HEK293 (cell line): ENCODE results near the gene KCNJ15.

Source experiments
- CTCF ChIA-PET: fragments of 350-600 bp; formaldehyde crosslinking; extraction: SDS; loops from one replicate; lab custom pipeline; 2021; ENCODE audit warnings: antibody characterized with exemption; lab: Yijun Ruan, JAX
- POLR2A ChIA-PET: fragments of 300-600 bp; formaldehyde crosslinking; extraction: SDS; loops from one replicate; lab custom pipeline; 2020; ENCODE audit warnings: antibody characterized with exemption, inconsistent platforms; lab: Yijun Ruan, JAX
- H3K27ac ChIP-seq: fragments of 200-500 bp; sonication (Bioruptor generic); 2 replicates; pipeline ENCODE4 v1.5.1; 2014; ENCODE audit warnings: low read depth, low read length, control low read depth, inconsistent platforms; ENCODE audit errors: extremely low read depth
- H3K36me3 ChIP-seq, 2 experiments: fragments of 200-500 bp in 1 of 2; sonication (Bioruptor generic) in 1 of 2; 1 replicate in 1 of 2; 2 replicates in 1 of 2; pipeline ENCODE4 v1.5.1; 2014 to 2017; ENCODE audit warnings: inconsistent platforms in 2 of 2, low read length in 2 of 2; ENCODE audit not compliant: control insufficient read depth in 2 of 2, insufficient read depth in 1 of 2
- H3K4me1 ChIP-seq: fragments of 200-500 bp; sonication (Bioruptor generic); 2 replicates; pipeline ENCODE4 v1.5.1; 2014; ENCODE audit warnings: mild to moderate bottlenecking, low read length, inconsistent platforms; ENCODE audit not compliant: control insufficient read depth, insufficient read depth
- H3K4me3 ChIP-seq: 2 replicates; pipeline ENCODE4 v1.5.1; 2011; ENCODE audit warnings: low read depth, mild to moderate bottlenecking, control low read depth, low read length, moderate library complexity
- H3K9me3 ChIP-seq: fragments of 200-500 bp; sonication (Bioruptor generic); 2 replicates; pipeline ENCODE4 v1.5.1; 2014; ENCODE audit warnings: low read depth, low read length, inconsistent platforms; ENCODE audit not compliant: control insufficient read depth, insufficient read depth
- SCRT1 ChIP-seq: fragments of 450-650 bp; formaldehyde crosslinking; IDR thresholded peaks from 2 replicates; pipeline ENCODE4 v1.5.1; 2016; ENCODE audit warnings: missing biosample characterization, missing genetic modification characterization, borderline replicate concordance
- SP3 ChIP-seq: fragments of 450-650 bp; formaldehyde crosslinking; IDR thresholded peaks from 2 replicates; pipeline ENCODE4 v1.5.1; 2016; ENCODE audit warnings: missing biosample characterization, missing genetic modification characterization
- ZBTB20 ChIP-seq: fragments of 450-650 bp; formaldehyde crosslinking; IDR thresholded peaks from 2 replicates; pipeline ENCODE4 v1.5.1; 2016; ENCODE audit warnings: missing biosample characterization, missing genetic modification characterization
- ZNF138 ChIP-seq: fragments of 450-650 bp; formaldehyde crosslinking; IDR thresholded peaks from 2 replicates; pipeline ENCODE4 v1.5.1; 2016; ENCODE audit warnings: missing biosample characterization, missing genetic modification characterization, borderline replicate concordance
- ZNF239 ChIP-seq: fragments of 450-650 bp; formaldehyde crosslinking; IDR thresholded peaks from 2 replicates; pipeline ENCODE4 v1.5.1; 2016; ENCODE audit warnings: missing biosample characterization, missing genetic modification characterization
- ZNF341 ChIP-seq: fragments of 450-650 bp; formaldehyde crosslinking; IDR thresholded peaks from 2 replicates; pipeline ENCODE4; 2016; ENCODE audit warnings: low read depth, missing biosample characterization, missing genetic modification characterization
- ZNF571 ChIP-seq: fragments of 450-650 bp; formaldehyde crosslinking; IDR thresholded peaks from 2 replicates; pipeline ENCODE4 v1.5.0; 2017; ENCODE audit warnings: missing biosample characterization, missing genetic modification characterization
- ZNF585B ChIP-seq: fragments of 450-650 bp; formaldehyde crosslinking; IDR thresholded peaks from 2 replicates; pipeline ENCODE4 v1.5.1; 2016; ENCODE audit warnings: missing biosample characterization, missing genetic modification characterization
- ZNF624 ChIP-seq: fragments of 450-650 bp; formaldehyde crosslinking; IDR thresholded peaks from 2 replicates; pipeline ENCODE4 v1.5.1; 2017; ENCODE audit warnings: missing biosample characterization, missing genetic modification characterization
- ZNF701 ChIP-seq: fragments of 450-650 bp; formaldehyde crosslinking; IDR thresholded peaks from 2 replicates; pipeline ENCODE4 v1.5.1; 2016; ENCODE audit warnings: missing biosample characterization, missing genetic modification characterization
- ZNF76 ChIP-seq: fragments of 450-650 bp; formaldehyde crosslinking; IDR thresholded peaks from 2 replicates; pipeline ENCODE4; 2016; ENCODE audit warnings: low read depth, missing biosample characterization, missing genetic modification characterization, borderline replicate concordance
- ZNF785 ChIP-seq: fragments of 450-650 bp; formaldehyde crosslinking; IDR thresholded peaks from 2 replicates; pipeline ENCODE4 v1.5.1; 2016; ENCODE audit warnings: missing biosample characterization, missing genetic modification characterization
- ZSCAN23 ChIP-seq: fragments of 450-650 bp; formaldehyde crosslinking; IDR thresholded peaks from 2 replicates; pipeline ENCODE4 v1.5.1; 2016; ENCODE audit warnings: missing biosample characterization, missing genetic modification characterization
- TF ChIP-seq, protein P1 (sequence below): fragments of 450-650 bp; formaldehyde crosslinking; IDR thresholded peaks from 2 replicates; pipeline ENCODE4; 2016; ENCODE audit warnings: missing biosample characterization, missing genetic modification characterization
- TF ChIP-seq, protein P2 (sequence below): fragments of 450-650 bp; formaldehyde crosslinking; IDR thresholded peaks from 2 replicates; pipeline ENCODE4 v1.5.1; 2016; ENCODE audit warnings: missing biosample characterization, missing genetic modification characterization
- TF ChIP-seq, protein P3 (sequence below): fragments of 450-650 bp; formaldehyde crosslinking; IDR thresholded peaks from 2 replicates; pipeline ENCODE4 v1.5.1; 2017; ENCODE audit warnings: missing biosample characterization, missing genetic modification characterization
- TF ChIP-seq, protein P4 (sequence below): fragments of 450-650 bp; formaldehyde crosslinking; IDR thresholded peaks from 2 replicates; pipeline ENCODE4 v1.5.1; 2016; ENCODE audit warnings: missing biosample characterization, missing genetic modification characterization, borderline replicate concordance
- TF ChIP-seq, protein P5 (sequence below): fragments of 450-650 bp; formaldehyde crosslinking; IDR thresholded peaks from 2 replicates; pipeline ENCODE4 v1.5.1; 2016; ENCODE audit warnings: missing biosample characterization, missing genetic modification characterization
- TF ChIP-seq, protein P6 (sequence below): fragments of 450-650 bp; IDR thresholded peaks from 2 replicates; pipeline ENCODE4 v1.5.1; 2018; ENCODE audit warnings: missing biosample characterization, mild to moderate bottlenecking, missing genetic modification characterization

KCNJ15 gene

DNA sequence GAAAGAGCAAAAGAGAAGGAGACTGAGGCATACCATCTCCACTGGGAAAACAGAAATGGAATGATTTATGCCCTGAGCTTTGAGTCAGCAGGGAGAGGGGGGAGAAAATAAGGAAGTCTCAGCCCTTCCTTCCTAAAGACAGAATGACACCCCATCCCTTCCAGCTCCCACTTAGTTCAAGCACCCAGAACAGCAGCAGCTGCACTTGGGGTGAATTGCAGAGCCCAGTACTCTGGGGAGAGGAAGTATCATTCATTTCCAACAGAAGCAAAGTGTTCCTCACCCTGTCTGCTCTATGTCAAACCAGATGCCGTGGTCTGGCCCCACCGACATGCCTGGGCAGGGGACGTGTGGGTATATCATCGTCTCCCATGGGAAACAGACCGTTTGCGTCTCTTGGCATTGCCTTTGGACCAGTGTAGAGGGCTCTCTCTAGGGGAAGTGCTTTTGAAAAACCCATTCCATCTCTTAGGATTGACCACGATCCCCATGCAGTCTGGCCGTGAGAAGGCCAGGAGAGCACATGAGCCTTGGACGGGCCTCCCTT is 1.1 kb upstream of the KCNJ15 start:
- no peak overlapping the region for H3K27ac ChIP-seq
- no peaks in the 10 kb centered on the region for H3K36me3 ChIP-seq
- POLR2A ChIA-PET = no interaction called here
- H3K4me3 ChIP-seq = no peak overlapping the region
- CTCF ChIA-PET = interaction anchor here (0.6 to 2.1 kb wide), 5 partner anchors 12 to 457 kb away, joined by 3 to 15 read pairs (median 4); no protein-coding TSS in a partner anchor
- no peaks in the 10 kb centered on the region for H3K9me3 ChIP-seq
- peaks cover 4% of the 10 kb centered on the region for H3K4me1 ChIP-seq
- TF ChIP-seq ZNF701 (tag by site-specific recombination) = no peak
- TF ChIP-seq SP3 (tag by site-specific recombination) = no peak
- TF ChIP-seq, protein P1, sequence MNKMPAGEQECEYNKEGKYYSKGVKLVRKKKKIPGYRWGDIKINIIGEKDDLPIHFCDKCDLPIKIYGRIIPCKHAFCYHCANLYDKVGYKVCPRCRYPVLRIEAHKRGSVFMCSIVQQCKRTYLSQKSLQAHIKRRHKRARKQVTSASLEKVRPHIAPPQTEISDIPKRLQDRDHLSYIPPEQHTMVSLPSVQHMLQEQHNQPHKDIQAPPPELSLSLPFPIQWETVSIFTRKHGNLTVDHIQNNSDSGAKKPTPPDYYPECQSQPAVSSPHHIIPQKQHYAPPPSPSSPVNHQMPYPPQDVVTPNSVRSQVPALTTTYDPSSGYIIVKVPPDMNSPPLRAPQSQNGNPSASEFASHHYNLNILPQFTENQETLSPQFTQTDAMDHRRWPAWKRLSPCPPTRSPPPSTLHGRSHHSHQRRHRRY (tag by site-specific recombination) = no peak
- TF ChIP-seq, protein P2, sequence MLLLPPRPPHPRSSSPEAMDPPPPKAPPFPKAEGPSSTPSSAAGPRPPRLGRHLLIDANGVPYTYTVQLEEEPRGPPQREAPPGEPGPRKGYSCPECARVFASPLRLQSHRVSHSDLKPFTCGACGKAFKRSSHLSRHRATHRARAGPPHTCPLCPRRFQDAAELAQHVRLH (tag by site-specific recombination) = no peak
- TF ChIP-seq ZNF76 (tag by site-specific recombination) = no peak
- TF ChIP-seq ZNF624 = no peak
- TF ChIP-seq ZNF138 (tag by site-specific recombination) = no peak
- TF ChIP-seq, protein P3, sequence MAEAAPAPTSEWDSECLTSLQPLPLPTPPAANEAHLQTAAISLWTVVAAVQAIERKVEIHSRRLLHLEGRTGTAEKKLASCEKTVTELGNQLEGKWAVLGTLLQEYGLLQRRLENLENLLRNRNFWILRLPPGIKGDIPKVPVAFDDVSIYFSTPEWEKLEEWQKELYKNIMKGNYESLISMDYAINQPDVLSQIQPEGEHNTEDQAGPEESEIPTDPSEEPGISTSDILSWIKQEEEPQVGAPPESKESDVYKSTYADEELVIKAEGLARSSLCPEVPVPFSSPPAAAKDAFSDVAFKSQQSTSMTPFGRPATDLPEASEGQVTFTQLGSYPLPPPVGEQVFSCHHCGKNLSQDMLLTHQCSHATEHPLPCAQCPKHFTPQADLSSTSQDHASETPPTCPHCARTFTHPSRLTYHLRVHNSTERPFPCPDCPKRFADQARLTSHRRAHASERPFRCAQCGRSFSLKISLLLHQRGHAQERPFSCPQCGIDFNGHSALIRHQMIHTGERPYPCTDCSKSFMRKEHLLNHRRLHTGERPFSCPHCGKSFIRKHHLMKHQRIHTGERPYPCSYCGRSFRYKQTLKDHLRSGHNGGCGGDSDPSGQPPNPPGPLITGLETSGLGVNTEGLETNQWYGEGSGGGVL = no peak
- TF ChIP-seq, protein P4, sequence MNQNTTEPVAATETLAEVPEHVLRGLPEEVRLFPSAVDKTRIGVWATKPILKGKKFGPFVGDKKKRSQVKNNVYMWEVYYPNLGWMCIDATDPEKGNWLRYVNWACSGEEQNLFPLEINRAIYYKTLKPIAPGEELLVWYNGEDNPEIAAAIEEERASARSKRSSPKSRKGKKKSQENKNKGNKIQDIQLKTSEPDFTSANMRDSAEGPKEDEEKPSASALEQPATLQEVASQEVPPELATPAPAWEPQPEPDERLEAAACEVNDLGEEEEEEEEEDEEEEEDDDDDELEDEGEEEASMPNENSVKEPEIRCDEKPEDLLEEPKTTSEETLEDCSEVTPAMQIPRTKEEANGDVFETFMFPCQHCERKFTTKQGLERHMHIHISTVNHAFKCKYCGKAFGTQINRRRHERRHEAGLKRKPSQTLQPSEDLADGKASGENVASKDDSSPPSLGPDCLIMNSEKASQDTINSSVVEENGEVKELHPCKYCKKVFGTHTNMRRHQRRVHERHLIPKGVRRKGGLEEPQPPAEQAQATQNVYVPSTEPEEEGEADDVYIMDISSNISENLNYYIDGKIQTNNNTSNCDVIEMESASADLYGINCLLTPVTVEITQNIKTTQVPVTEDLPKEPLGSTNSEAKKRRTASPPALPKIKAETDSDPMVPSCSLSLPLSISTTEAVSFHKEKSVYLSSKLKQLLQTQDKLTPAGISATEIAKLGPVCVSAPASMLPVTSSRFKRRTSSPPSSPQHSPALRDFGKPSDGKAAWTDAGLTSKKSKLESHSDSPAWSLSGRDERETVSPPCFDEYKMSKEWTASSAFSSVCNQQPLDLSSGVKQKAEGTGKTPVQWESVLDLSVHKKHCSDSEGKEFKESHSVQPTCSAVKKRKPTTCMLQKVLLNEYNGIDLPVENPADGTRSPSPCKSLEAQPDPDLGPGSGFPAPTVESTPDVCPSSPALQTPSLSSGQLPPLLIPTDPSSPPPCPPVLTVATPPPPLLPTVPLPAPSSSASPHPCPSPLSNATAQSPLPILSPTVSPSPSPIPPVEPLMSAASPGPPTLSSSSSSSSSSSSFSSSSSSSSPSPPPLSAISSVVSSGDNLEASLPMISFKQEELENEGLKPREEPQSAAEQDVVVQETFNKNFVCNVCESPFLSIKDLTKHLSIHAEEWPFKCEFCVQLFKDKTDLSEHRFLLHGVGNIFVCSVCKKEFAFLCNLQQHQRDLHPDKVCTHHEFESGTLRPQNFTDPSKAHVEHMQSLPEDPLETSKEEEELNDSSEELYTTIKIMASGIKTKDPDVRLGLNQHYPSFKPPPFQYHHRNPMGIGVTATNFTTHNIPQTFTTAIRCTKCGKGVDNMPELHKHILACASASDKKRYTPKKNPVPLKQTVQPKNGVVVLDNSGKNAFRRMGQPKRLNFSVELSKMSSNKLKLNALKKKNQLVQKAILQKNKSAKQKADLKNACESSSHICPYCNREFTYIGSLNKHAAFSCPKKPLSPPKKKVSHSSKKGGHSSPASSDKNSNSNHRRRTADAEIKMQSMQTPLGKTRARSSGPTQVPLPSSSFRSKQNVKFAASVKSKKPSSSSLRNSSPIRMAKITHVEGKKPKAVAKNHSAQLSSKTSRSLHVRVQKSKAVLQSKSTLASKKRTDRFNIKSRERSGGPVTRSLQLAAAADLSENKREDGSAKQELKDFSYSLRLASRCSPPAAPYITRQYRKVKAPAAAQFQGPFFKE (tag by site-specific recombination) = no peak
- TF ChIP-seq ZNF571 (tag by site-specific recombination) = no peak
- TF ChIP-seq ZNF341 (tag by site-specific recombination) = no peak
- TF ChIP-seq ZSCAN23 = no peak
- TF ChIP-seq ZBTB20 = no peak
- TF ChIP-seq, protein P5, sequence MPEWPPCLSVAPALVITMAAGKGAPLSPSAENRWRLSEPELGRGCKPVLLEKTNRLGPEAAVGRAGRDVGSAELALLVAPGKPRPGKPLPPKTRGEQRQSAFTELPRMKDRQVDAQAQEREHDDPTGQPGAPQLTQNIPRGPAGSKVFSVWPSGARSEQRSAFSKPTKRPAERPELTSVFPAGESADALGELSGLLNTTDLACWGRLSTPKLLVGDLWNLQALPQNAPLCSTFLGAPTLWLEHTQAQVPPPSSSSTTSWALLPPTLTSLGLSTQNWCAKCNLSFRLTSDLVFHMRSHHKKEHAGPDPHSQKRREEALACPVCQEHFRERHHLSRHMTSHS (tag by site-specific recombination) = no peak
- TF ChIP-seq ZNF585B (tag by site-specific recombination) = no peak
- no peak for TF ChIP-seq SCRT1 (tag by site-specific recombination)
- TF ChIP-seq ZNF239 (tag by site-specific recombination) = no peak
- TF ChIP-seq, protein P6, sequence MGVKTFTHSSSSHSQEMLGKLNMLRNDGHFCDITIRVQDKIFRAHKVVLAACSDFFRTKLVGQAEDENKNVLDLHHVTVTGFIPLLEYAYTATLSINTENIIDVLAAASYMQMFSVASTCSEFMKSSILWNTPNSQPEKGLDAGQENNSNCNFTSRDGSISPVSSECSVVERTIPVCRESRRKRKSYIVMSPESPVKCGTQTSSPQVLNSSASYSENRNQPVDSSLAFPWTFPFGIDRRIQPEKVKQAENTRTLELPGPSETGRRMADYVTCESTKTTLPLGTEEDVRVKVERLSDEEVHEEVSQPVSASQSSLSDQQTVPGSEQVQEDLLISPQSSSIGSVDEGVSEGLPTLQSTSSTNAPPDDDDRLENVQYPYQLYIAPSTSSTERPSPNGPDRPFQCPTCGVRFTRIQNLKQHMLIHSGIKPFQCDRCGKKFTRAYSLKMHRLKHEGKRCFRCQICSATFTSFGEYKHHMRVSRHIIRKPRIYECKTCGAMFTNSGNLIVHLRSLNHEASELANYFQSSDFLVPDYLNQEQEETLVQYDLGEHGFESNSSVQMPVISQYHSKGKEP = no peak
- no peak for TF ChIP-seq ZNF785 (tag by site-specific recombination)
